HCT116 (cell line): ENCODE data around the gene PLEKHG3. TPM values are rescaled to one million over a fixed set of nuclear protein-coding genes. Genes with fewer than 3 reads are reported as not detected.

Experiments used
- ATAC-seq: fragments of 200-7000 bp; cut with Tn5 transposase; 2 replicates; pipeline ENCODE4 v1.9.1; 2020; ENCODE audit warnings: mild to moderate bottlenecking, moderate library complexity
- BruUV-seq: library from RNA; stranded (reverse); fragments of 400-500 nt; replicated peaks from 2 replicates; lab custom pipeline; 2021; lab: Mats Ljungman, UMichigan
- CTCF ChIA-PET: fragments of 300-600 bp; sonication (Branson Sonifier 250); formaldehyde crosslinking; loops from one replicate; lab custom pipeline; 2021; ENCODE audit warnings: antibody characterized with exemption; lab: Charles Lee
- POLR2A ChIA-PET: fragments of 300-600, 350-600 bp; sonication (Branson Sonifier 250); formaldehyde crosslinking; loops from one replicate; lab custom pipeline; 2021; ENCODE audit warnings: antibody characterized with exemption; lab: Charles Lee
- RAD21 ChIA-PET, 2 experiments: fragments of 300-600 bp; sonication (Branson Sonifier 250); formaldehyde crosslinking; loops; one replicate each; lab custom pipeline; 2023; ENCODE audit warnings: low total read pairs in 2 of 2; ENCODE audit not compliant: uncharacterized antibody in 2 of 2, unreplicated experiment in 2 of 2, low non-redundant PET in 1 of 2; lab: Charles Lee
- DNase-seq: peaks from one replicate; pipeline ENCODE4 v3.0.0-alpha.2; 2010; ENCODE audit warnings: low read depth, low spot score
- H2AFZ ChIP-seq: fragments of 200-600 bp; shearing (Covaris generic), sonication (generic); 2 replicates; pipeline ENCODE4 v1.6.1; 2017; ENCODE audit warnings: low read depth, mixed run types, mixed read lengths, antibody characterized with exemption, low read length; ENCODE audit not compliant: poor library complexity, severe bottlenecking
- H3K27ac ChIP-seq: 2 replicates; pipeline ENCODE4 v1.5.1; 2012; ENCODE audit warnings: low read depth, low read length
- H3K27me3 ChIP-seq: fragments of 200-600 bp; sonication (generic); 2 replicates; pipeline ENCODE4 v1.6.1; 2016; ENCODE audit warnings: mixed run types, low read length, mixed read lengths; ENCODE audit not compliant: insufficient read depth
- H3K36me3 ChIP-seq, 2 experiments: fragments of 200-500 bp in 1 of 2; fragments of 200-600 bp in 1 of 2; sonication (Bioruptor generic) in 1 of 2; sonication (generic) in 1 of 2; 2 replicates each; pipeline versions ENCODE4 v1.5.1 to v1.6.1; 2014 to 2016; ENCODE audit warnings: low read length in 2 of 2, inconsistent platforms in 1 of 2, mixed read lengths in 1 of 2, mixed run types in 1 of 2; ENCODE audit not compliant: insufficient read depth in 2 of 2, control insufficient read depth in 1 of 2
- H3K4me1 ChIP-seq, 2 experiments: fragments of 200-600 bp in 1 of 2; sonication (generic) in 1 of 2; 2 replicates each; pipeline versions ENCODE4 v1.5.1 to v1.6.1; 2012 to 2017; ENCODE audit warnings: low read length in 2 of 2, inconsistent platforms in 1 of 2, mild to moderate bottlenecking in 1 of 2, mixed read lengths in 1 of 2, mixed run types in 1 of 2, moderate library complexity in 1 of 2; ENCODE audit not compliant: insufficient read depth in 2 of 2, control insufficient read depth in 1 of 2
- H3K4me2 ChIP-seq: fragments of 200-600 bp; sonication (generic); 2 replicates; pipeline ENCODE4 v1.6.1; 2017; ENCODE audit warnings: mixed run types, low read length, mixed read lengths
- H3K4me3 ChIP-seq, 2 experiments: fragments of 200-600 bp in 1 of 2; sonication (generic) in 1 of 2; replicated peaks in 1 of 2; 2 replicates each; pipeline ENCODE4 v1.5.1; 2011 to 2016; ENCODE audit warnings: low read length in 2 of 2, control low read depth in 1 of 2, low read depth in 1 of 2, mild to moderate bottlenecking in 1 of 2, mixed read lengths in 1 of 2, mixed run types in 1 of 2
- H3K79me2 ChIP-seq: fragments of 200-600 bp; sonication (generic); 2 replicates; pipeline ENCODE4 v1.6.1; 2017; ENCODE audit warnings: mild to moderate bottlenecking, mixed run types, low read length, moderate library complexity, mixed read lengths; ENCODE audit not compliant: insufficient read depth
- H3K9ac ChIP-seq: fragments of 200-600 bp; sonication (generic); 2 replicates; pipeline ENCODE4 v1.6.1; 2016; ENCODE audit warnings: low read length, mixed read lengths
- H3K9me2 ChIP-seq: fragments of 200-600 bp; sonication (generic), shearing (Covaris generic); 2 replicates; pipeline ENCODE4 v1.6.1; 2017; ENCODE audit warnings: mixed run types, mild to moderate bottlenecking, moderate library complexity; ENCODE audit not compliant: insufficient read depth
- H3K9me3 ChIP-seq, 2 experiments: fragments of 200-500 bp in 1 of 2; fragments of 200-600 bp in 1 of 2; sonication (Bioruptor generic) in 1 of 2; sonication (generic) in 1 of 2; 2 replicates each; pipeline ENCODE4 v1.6.1; 2014 to 2017; ENCODE audit warnings: low read length in 2 of 2, mixed read lengths in 2 of 2, inconsistent platforms in 1 of 2, low read depth in 1 of 2, mild to moderate bottlenecking in 1 of 2, mixed run types in 1 of 2, moderate library complexity in 1 of 2; ENCODE audit not compliant: control insufficient read depth in 1 of 2, insufficient read depth in 1 of 2
- H4K20me1 ChIP-seq: fragments of 200-600 bp; sonication (generic), shearing (Covaris generic); 2 replicates; pipeline ENCODE4 v1.6.1; 2017; ENCODE audit warnings: mixed run types, mild to moderate bottlenecking, moderate library complexity; ENCODE audit not compliant: insufficient read depth
- CEBPB ChIP-seq: IDR thresholded peaks from 2 replicates; pipeline ENCODE4 v1.6.1; 2012; ENCODE audit warnings: low read depth
- CTCF ChIP-seq, 3 experiments: fragments of 200-600 bp in 1 of 3; sonication (generic) in 1 of 3; IDR thresholded peaks in 2 of 3; conservative IDR thresholded peaks in 1 of 3; 2 replicates each; pipeline ENCODE4 v1.5.1; 2012 to 2017; ENCODE audit warnings: low read depth in 2 of 3, low read length in 2 of 3, antibody characterized with exemption in 1 of 3, borderline replicate concordance in 1 of 3, control low read depth in 1 of 3, mild to moderate bottlenecking in 1 of 3, mixed read lengths in 1 of 3, mixed run types in 1 of 3, moderate library complexity in 1 of 3; ENCODE audit not compliant: insufficient read depth in 1 of 3
- EGR1 ChIP-seq: IDR thresholded peaks from 2 replicates; pipeline ENCODE4 v1.6.1; 2012; ENCODE audit warnings: low read depth
- ELF1 ChIP-seq: IDR thresholded peaks from 2 replicates; pipeline ENCODE4 v1.6.1; 2012; ENCODE audit warnings: low read depth, borderline replicate concordance
- EZH2phosphoT487 ChIP-seq: fragments of 200-600 bp; IDR thresholded peaks from 2 replicates; pipeline ENCODE4 v1.6.1; 2018; ENCODE audit warnings: antibody characterized with exemption, borderline replicate concordance
- POLR2AphosphoS5 ChIP-seq: IDR thresholded peaks from 2 replicates; pipeline ENCODE4 v1.6.1; 2011; ENCODE audit warnings: mild to moderate bottlenecking, low read depth, low read length, moderate library complexity
- SIN3A ChIP-seq: IDR thresholded peaks from 2 replicates; pipeline ENCODE4 v1.6.1; 2012; ENCODE audit warnings: low read depth
- SP1 ChIP-seq: IDR thresholded peaks from 2 replicates; pipeline ENCODE4 v1.6.1; 2012; ENCODE audit warnings: low read depth
- TCF7L2 ChIP-seq: IDR thresholded peaks from 2 replicates; pipeline ENCODE4 v1.7.0; 2011; ENCODE audit warnings: borderline replicate concordance, inconsistent platforms; ENCODE audit not compliant: insufficient read depth, insufficient read length; ENCODE audit errors: extremely low read depth
- intact Hi-C: fragments of 100-400 bp; cut with micrococcal nuclease; formaldehyde crosslinking; loops from 2 replicates; pipeline ENCODE4 v1.10.0; 2022
- total RNA-seq: library from RNA; stranded (reverse); gene quantifications from one replicate; pipeline ENCODE4 v1.2.1, GENCODE V29; 2021; ENCODE audit not compliant: unreplicated experiment

PLEKHG3 gene
- total RNA-seq, 1 experiment from 2014 or later, result 55.6 TPM

GRCh38 chr14:64675312-64675711 lies 28.9 kb upstream of the PLEKHG3 start:
- no peak for TF ChIP-seq POLR2AphosphoS5
- TF ChIP-seq SP1, result no peak
- Histone ChIP-seq H3K27ac (no peak overlapping the region), H3K9ac (no peak overlapping the region), H3K27me3 (no peaks in the 10 kb centered on the region), H4K20me1 (no peaks in the 10 kb centered on the region), H3K4me3 (no peak overlapping the region), H2AFZ (no peak overlapping the region), H3K9me2 (no peaks in the 10 kb centered on the region), H3K9me3 (no peaks in the 10 kb centered on the region), H3K4me1 (peaks cover 2 to 13% of the 10 kb centered on the region in 2 experiments; a peak in 3 of 4 replicates), H3K79me2 (no peaks in the 10 kb centered on the region), H3K36me3 (no peaks in the 10 kb centered on the region), H3K4me2 (peak overlapping the region; percentile 32; the same call in 1 of the 2 replicates)
- RAD21 ChIA-PET, result interaction anchor here in 1 of 2 experiments (1.1 kb wide), 1 partner anchor 23 kb away, joined by 3 read pairs; no protein-coding TSS in a partner anchor
- CTCF ChIA-PET, result interaction anchor here (1.1 kb wide), 1 partner anchor 89 kb away, joined by 4 read pairs; no protein-coding TSS in a partner anchor
- POLR2A ChIA-PET, result no interaction called here
- DNase-seq, result no peak
- BruUV-seq, result no TSS peak
- ATAC-seq, result no peak
- intact Hi-C loops, result no loop called here

GRCh38 chr14:64676410-64677008 lies 27.7 kb upstream of the PLEKHG3 start:
- Histone ChIP-seq H3K4me2 (no peak overlapping the region), H3K4me1 (peaks cover 5 to 21% of the 10 kb centered on the region in 2 experiments; a peak in 3 of 4 replicates), H4K20me1 (no peaks in the 10 kb centered on the region), H3K9me3 (no peaks in the 10 kb centered on the region), H3K4me3 (no peak overlapping the region), H3K9ac (no peak overlapping the region), H3K36me3 (no peaks in the 10 kb centered on the region), H3K27ac (no peak overlapping the region), H3K27me3 (no peaks in the 10 kb centered on the region), H2AFZ (no peak overlapping the region), H3K9me2 (no peaks in the 10 kb centered on the region)
- CTCF ChIA-PET, result no interaction called here
- ATAC-seq, result no peak
- RAD21 ChIA-PET, result no interaction called here
- DNase-seq, result no peak
- BruUV-seq, result no TSS peak
- intact Hi-C loops, result no loop called here
- TF ChIP-seq SIN3A, result no peak
- no peak for TF ChIP-seq ELF1
- no peak for TF ChIP-seq POLR2AphosphoS5
- no peak for TF ChIP-seq EGR1
- no peak for TF ChIP-seq CEBPB
- no peak for TF ChIP-seq EZH2phosphoT487
- TF ChIP-seq TCF7L2, result no peak
- TF ChIP-seq CTCF (IDR thresholded peaks at IDR 0.05 in 2 of 3, conservative IDR thresholded peaks at IDR 0.05 in 1 of 3; ENCODE audit: borderline replicate concordance in 1 of 3, insufficient read depth in 1 of 3, low read depth in 2 of 3, low read length in 2 of 3), result no peak
- TF ChIP-seq, all 23 proteins: peak for 0
- POLR2A ChIA-PET, result no interaction called here
- H3K79me2 ChIP-seq, result no peaks in the 10 kb centered on the region
